HepG2 (cell line): Measurements from ENCODE around the gene HAPLN3.

Source experiments
- EHMT2 ChIP-seq: fragments of 200-600 bp; sonication (generic); IDR thresholded peaks from 2 replicates; pipeline ENCODE4 v1.7.0; 2017; ENCODE audit warnings: antibody characterized with exemption, low read depth, low read length, borderline replicate concordance
- FOXP1 ChIP-seq, 2 experiments: fragments of 450-650 bp in 1 of 2; IDR thresholded peaks; 2 replicates each; pipeline ENCODE4 v1.6.1; 2017 to 2018; ENCODE audit warnings: antibody characterized with exemption in 1 of 2
- SNRNP70 ChIP-seq: fragments of 200-400 bp; formaldehyde crosslinking; IDR thresholded peaks from 2 replicates; pipeline ENCODE4 v1.6.1; 2017; ENCODE audit warnings: mild to moderate bottlenecking, low read depth, low read length, moderate library complexity
- SP2 ChIP-seq: sonication (generic); formaldehyde crosslinking; IDR thresholded peaks from 2 replicates; pipeline ENCODE4 v1.5.1; 2020; ENCODE audit warnings: mild to moderate bottlenecking, missing genetic modification reagents
- TBP ChIP-seq: sonication (generic); formaldehyde crosslinking; IDR thresholded peaks from 2 replicates; pipeline ENCODE4 v1.5.0; 2020; ENCODE audit warnings: missing genetic modification reagents
- YY1 ChIP-seq: IDR thresholded peaks from 2 replicates; pipeline ENCODE4 v1.6.1; 2011; ENCODE audit warnings: low read length, low read depth, moderate library complexity, mild to moderate bottlenecking; ENCODE audit not compliant: insufficient read depth, insufficient replicate concordance
- ZNF121 ChIP-seq: sonication (generic); formaldehyde crosslinking; IDR thresholded peaks from 2 replicates; pipeline ENCODE4 v1.5.0; 2020; ENCODE audit warnings: mild to moderate bottlenecking, missing genetic modification reagents
- ZNF138 ChIP-seq: sonication (generic); formaldehyde crosslinking; IDR thresholded peaks from 2 replicates; pipeline ENCODE4 v1.5.0; 2020; ENCODE audit warnings: mild to moderate bottlenecking, low read depth, missing genetic modification reagents
- ZNF549 ChIP-seq: sonication (generic); formaldehyde crosslinking; IDR thresholded peaks from 2 replicates; pipeline ENCODE4 v1.5.0; 2020; ENCODE audit warnings: missing genetic modification reagents
- TF ChIP-seq, protein P1 (sequence below): sonication (generic); formaldehyde crosslinking; IDR thresholded peaks from 2 replicates; pipeline ENCODE4 v1.5.0; 2020; ENCODE audit warnings: mild to moderate bottlenecking, missing genetic modification reagents, moderate library complexity
- TF ChIP-seq, protein P2 (sequence below): sonication (generic); formaldehyde crosslinking; IDR thresholded peaks from 2 replicates; pipeline ENCODE4 v1.8.1; 2022; ENCODE audit warnings: mild to moderate bottlenecking, missing genetic modification reagents

DNA sequence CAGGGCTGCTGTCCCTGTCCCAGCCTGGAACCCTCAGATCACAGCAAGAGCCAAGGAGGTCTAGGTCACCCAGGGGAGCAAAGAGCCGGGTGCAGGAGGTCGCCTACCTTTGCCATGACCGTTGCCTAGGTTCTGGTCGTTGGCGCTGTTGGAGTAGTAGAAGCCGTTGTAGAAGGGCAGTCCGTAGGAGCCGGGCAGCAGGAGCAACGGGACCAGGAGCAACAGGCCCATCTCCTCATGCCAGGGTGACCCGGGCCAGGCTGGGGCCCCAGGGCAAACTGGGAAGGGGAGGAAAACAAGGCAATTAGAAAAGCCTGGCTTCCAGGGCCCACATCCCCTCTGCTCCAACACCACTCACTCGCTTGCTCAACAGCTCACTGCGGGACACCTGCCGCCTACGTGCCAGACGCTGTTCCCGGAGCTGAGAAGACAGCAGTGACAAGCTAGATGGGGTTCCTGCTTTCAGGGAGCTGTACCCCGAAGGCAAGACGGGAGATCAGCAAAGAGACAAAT lies 8.2 kb downstream of the HAPLN3 start:
- no peak for TF ChIP-seq SNRNP70
- TF ChIP-seq TBP (CRISPR knock-in tag) = no peak
- TF ChIP-seq, protein P1, sequence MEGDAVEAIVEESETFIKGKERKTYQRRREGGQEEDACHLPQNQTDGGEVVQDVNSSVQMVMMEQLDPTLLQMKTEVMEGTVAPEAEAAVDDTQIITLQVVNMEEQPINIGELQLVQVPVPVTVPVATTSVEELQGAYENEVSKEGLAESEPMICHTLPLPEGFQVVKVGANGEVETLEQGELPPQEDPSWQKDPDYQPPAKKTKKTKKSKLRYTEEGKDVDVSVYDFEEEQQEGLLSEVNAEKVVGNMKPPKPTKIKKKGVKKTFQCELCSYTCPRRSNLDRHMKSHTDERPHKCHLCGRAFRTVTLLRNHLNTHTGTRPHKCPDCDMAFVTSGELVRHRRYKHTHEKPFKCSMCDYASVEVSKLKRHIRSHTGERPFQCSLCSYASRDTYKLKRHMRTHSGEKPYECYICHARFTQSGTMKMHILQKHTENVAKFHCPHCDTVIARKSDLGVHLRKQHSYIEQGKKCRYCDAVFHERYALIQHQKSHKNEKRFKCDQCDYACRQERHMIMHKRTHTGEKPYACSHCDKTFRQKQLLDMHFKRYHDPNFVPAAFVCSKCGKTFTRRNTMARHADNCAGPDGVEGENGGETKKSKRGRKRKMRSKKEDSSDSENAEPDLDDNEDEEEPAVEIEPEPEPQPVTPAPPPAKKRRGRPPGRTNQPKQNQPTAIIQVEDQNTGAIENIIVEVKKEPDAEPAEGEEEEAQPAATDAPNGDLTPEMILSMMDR (CRISPR knock-in tag) = no peak
- TF ChIP-seq ZNF121 (CRISPR knock-in tag) = no peak
- no peak for TF ChIP-seq SP2 (CRISPR knock-in tag)
- TF ChIP-seq FOXP1 (IDR thresholded peaks at IDR 0.05) = no peak
- TF ChIP-seq FOXP1 (CRISPR knock-in tag; IDR thresholded peaks at IDR 0.05) = no peak
- TF ChIP-seq EHMT2 = no peak
- TF ChIP-seq, protein P2, sequence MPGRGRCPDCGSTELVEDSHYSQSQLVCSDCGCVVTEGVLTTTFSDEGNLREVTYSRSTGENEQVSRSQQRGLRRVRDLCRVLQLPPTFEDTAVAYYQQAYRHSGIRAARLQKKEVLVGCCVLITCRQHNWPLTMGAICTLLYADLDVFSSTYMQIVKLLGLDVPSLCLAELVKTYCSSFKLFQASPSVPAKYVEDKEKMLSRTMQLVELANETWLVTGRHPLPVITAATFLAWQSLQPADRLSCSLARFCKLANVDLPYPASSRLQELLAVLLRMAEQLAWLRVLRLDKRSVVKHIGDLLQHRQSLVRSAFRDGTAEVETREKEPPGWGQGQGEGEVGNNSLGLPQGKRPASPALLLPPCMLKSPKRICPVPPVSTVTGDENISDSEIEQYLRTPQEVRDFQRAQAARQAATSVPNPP (CRISPR knock-in tag) = no peak
- no peak for TF ChIP-seq ZNF549
- no peak for TF ChIP-seq ZNF138
- no peak for TF ChIP-seq YY1
